ENCODE data around the gene PALM2AKAP2.

The PALM2AKAP2 gene

DNA sequence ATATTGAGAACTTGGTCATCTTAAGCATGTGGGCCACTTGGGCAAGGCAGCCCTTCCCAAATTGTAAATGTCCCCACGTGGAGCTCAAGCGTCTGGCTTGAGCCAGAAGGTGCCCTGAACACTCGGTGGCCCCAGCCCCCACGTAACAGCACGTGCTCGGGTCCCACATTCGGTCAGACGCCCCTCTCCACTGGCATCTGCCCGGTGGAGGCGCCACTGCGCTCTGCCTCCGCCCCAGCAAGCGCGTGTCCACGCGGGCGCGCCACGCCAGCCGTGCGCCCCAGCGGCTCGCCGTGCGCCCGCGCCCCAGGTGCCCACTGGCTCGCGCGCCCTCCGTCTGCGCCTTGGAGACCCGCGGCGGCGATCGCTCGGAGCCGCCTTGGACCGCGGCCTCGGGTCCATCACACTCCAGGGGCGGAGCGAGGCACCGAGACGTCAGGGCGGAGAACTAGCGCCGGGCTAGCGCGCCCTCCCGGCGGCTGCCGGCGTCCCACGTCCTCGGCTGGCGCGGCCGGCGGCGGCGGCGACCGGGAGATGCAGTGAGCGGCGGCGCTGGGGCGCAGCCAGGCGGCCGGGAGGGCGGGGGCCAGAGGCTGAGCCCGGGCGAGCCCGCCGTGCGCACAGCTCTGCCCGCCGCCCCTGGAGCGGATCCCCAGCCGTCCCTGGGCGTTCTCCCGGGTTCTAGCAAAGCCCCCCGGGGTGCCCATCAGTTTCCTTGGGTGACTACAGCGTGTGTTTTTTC, at the start of gene PALM2AKAP2:
Gene PALM2AKAP2 (plus strand): TSS at position 488 of the 742 bp plus-strand sequence. CDS start 291 bp downstream, outside the sequence.
- peak in 1 of 3 donors; percentile 16 for DNase-seq

DNA sequence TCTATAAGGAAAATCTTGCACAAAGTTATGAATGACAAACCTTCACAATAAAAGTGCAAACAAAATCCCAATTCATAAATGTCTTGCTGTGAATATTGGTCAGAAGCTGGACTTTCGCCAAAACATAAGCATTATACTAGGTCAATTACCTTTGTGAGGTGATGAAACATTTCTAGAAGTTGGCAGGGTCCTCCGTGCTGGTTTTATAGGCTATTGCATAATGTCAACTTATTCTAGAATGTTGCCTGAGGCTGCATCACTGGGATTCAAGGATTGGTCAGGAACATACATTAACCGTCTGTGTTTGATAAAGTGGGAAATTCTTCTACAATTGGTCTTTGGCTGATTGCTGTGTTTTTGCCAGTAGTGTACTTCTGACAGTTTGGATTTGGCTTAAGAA, 49.8 kb upstream of the PALM2AKAP2 start:
- no peak for DNase-seq

DNA sequence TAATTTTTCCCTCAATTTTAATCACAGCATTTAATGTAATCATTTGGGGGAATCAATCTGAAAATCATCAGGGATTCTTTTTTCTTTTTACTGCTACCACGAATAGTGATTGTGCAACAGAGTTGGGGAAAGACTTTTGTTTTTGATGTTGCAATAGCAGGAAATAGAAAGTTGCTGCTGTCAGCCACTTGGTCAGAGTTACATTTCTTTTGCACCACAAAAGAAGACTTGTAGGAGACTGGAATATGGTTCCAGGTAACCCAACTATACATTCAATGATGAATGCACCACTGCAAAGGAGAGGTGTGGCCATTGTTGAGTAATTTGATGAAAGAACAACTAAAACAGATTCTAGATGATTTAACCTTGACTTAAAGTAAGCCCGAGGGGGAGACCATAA, 46.3 kb upstream of the PALM2AKAP2 start:
- DNase-seq = peak; percentile 38 to 61 (median 43)

GRCh38 chr9:109734814-109735213, 45.2 kb upstream of the PALM2AKAP2 start:
- no peak for DNase-seq

DNA sequence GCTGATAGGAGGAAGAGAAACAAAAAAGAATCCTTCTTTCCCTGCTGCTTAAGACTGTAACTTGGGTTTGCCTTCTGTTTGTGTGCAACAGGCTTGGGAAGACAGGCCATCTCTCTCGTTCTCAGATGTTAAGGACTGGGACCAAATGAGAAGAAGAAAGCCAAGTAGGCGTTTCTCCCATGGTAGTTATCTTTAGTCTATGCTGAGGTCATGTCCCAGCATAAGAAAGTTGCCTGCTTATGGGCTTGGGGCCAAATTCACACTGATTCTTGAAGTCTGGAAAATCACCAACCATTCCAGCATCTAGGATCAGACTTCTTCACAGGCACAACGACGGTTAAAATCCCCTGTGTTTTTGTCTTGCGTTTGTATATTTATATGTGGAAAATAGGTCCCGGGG, 44.2 kb upstream of the PALM2AKAP2 start:
- no peak for DNase-seq

DNA sequence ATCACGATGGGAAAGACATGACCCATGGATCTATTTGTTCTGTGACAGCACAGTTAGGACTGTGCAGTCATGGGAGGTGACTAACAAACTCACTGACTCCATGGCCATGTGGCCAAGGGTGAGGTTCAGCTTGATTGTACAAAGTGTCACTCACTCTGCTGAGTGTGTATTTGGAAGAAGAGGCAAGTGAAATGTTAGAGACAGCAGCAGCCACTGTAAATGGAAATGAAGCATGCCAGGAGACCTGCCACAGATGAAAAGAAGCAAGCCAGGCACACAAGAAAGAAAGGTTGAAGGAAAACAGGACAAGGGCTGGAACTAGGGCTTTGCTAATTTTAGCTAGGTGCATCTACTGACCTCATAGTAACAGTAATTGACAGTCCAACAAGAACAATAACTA, 42.7 kb upstream of the PALM2AKAP2 start:
- no peak for DNase-seq

DNA sequence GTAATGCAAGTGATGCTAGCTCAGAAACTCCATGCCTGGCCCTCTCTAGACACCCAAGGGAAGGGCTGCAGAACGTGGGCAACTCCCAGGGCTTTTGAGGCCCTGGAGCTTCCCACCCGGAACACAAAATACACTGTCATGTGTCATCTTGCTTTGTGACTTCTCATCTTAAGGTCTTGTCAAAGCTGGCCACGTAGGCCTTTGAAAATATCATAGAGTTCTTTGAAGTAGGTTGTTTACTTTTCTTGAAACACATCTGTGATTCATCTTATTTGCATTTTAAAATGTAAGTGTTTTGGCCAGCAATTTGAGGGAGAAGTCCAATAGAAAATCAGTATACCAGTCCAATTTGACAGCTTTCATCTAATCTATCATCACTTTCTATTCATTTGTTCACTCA, 40.2 kb upstream of the PALM2AKAP2 start:
- no peak for DNase-seq

- no peak for DNase-seq
Observed at GRCh38 chr9:109742776-109743348, 37.1 kb upstream of the PALM2AKAP2 start.

DNA sequence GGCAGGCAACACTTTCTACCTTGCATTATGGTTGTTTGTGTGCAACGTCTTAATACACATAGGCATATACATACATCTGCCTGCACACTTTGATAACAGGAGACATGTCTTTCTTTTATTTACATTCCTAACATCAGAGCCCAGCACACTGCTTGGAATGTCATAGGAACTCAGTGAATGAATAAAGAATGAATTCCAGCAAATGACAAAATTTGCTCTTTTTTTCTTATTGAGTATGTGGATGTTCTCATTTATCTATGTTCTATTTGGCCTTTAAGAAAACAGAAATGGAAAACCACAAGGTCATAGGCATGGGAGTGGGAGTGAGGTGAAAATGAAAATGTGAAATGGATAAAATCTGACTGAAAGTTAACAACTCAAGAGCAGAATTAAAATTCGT, 36.3 kb upstream of the PALM2AKAP2 start:
- no peak for DNase-seq

GRCh38 chr9:109745335-109746283, 34.4 kb upstream of the PALM2AKAP2 start:
- no peak for DNase-seq

GRCh38 chr9:109751253-109751652, 28.7 kb upstream of the PALM2AKAP2 start:
- DNase-seq = no peak

DNA sequence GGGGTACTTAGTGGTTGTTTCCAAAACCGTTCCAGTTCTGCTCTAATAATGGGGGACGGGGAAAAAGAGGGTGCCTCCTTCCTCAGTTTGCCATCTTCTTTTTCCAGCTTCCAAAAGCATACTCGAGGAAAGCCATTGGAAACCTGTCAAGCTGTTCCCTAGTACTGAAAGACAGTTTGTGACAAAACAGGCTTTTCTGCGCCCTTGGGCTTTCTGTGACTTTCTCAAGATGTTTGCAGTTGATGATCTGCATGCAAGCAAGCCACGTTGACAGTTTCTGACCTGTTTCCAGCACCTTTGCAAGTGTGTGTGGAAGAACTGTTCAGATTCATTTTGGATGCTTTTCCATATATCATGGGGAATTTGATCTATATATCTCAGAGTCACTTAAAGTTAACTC, 26.7 kb upstream of the PALM2AKAP2 start:
- no peak for DNase-seq

GRCh38 chr9:109755040-109755439, 25.0 kb upstream of the PALM2AKAP2 start:
- DNase-seq = no peak

DNA sequence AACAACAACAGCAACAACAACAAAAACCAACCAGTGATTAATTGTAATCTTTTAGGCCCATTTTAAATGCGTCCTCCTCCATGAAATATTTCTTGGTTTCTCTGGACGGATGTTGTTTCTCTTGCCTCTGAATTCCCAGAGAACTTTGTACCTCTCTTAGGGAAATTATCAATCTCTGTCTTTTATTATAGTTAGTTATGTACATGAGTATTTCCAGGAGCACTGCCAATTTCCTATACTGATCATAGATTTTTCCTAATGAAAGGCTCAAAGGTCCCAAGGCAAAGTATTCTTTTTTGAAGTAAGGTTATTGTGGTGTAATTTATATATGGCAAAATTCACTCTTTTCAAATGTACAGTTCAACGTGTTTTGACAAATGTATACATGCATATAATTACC, 20.4 kb upstream of the PALM2AKAP2 start:
- no peak for DNase-seq

DNA sequence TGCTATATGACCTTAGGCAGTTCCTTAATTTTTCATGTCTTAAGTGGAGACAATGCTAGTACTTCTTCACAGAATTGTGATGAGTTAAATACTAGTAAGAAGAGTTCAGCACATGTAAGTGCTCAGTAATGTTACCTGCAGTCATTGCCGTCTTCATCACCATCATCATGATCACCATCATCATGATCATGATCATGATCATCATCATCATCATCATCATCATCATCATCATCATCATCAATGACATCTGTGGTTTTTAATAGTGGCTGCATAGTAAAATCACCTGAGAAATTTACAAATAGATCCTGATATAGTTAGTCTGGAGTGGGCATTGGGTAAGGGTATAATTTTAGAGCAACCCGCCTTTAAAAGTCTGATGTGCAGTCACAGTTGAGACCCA, 14.7 kb upstream of the PALM2AKAP2 start:
- no peak for DNase-seq

DNA sequence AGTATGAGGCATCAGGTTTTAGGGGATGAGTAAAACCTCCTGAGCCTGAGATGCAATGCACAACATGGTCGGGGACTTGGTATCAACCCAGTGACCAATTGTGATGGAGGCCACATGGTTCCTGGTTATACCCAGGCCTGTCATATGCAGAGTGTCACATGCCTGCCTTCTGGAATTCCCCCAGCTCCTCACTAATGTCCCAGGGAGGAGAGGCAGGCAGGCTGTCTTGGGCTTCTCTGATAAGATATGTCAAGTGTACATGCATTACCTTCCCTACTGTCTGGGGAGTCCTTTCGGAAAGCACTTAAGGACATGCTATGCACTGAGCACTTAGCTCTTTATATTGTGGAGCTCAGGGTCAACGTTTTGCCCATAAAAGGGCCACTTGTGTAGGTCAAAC, 14.2 kb upstream of the PALM2AKAP2 start:
- peak in 2 of 3 donors; percentile 5 to 10 for DNase-seq

DNA sequence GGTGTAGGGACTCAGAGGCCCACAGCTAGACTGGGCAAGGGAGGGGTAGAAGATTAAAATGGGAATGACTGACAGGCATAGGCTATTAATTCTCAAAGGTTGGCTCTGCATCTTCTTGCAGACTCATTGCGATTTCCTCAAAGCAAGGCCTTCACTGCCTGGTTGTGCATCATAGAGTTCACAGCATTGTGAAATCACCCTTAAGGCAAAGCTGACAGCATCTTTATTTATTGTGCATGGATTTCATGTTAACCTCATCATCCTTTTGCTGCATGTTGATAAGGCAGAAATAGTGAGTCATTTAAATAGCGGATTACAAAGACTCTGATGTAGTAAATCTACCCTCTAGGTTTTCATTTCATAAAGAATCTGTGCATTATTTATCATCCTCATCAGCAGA, 13.6 kb upstream of the PALM2AKAP2 start:
- peak; percentile 2 to 24 (median 4) for DNase-seq

- no peak for DNase-seq
Observed at GRCh38 chr9:109767404-109767803, 12.6 kb upstream of the PALM2AKAP2 start.

DNA sequence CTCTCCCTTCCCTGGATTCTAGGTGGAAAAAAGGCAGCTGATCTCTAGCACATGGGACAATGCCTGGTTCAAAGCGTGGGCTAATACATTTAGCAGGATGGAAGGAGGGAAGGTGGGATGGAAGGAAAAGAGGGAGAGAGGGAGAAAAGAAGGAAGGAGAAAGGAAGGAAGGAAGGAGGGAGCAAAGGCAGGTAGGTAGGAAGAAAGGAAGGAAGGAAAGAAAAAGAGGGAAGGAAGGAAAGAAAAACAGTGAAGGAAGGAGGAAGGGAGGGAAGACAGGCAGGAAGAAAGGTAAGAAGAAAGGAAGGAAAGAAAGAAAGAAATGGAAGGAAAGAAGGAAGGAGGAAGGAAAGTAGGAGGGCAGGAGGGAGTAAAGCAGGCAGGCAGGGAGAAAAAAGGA, 12.2 kb upstream of the PALM2AKAP2 start:
- no peak for DNase-seq

- DNase-seq = no peak
Observed at GRCh38 chr9:109769250-109769649, 10.7 kb upstream of the PALM2AKAP2 start.

DNA sequence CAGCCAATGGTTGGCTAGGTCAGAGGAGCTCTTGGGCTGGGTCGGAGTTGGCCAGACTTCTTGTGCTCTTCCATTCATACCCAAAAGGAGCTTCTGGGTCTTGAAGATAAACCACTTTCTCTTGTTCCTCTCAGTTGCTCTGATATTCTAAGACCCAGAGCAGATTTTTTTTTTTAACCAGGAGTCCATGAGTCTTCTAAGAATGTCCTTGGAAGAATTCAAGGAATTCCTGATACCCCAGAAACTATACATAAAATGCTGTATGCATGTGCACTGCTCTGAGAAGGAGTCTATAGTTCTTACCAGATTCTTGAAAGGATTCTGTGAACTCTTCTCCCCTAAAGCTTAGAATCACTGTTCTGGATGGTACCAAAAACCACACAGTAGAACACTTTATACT, 9.9 kb upstream of the PALM2AKAP2 start:
- no peak for DNase-seq

DNA sequence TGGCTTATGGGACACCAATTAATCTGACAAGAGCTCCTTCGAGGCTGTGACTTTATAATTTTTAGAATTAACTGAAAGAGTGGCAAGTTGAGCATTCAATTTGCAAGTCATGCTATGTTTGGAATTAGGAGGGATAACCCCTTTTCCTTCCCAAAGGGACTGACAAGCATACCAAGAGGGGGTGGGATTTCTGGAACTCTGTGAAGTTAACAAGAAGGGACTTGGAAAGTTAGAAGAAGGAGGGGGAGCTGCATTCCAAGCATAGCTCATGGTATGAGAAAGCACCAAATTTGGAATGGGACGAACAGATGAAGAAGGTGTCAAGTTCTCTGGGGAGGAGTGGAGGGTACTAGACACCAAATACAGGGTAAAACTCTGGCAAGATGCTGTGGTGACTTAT, 8.9 kb upstream of the PALM2AKAP2 start:
- no peak for DNase-seq

- DNase-seq = no peak
Observed at GRCh38 chr9:109771796-109772531, 8.0 kb upstream of the PALM2AKAP2 start.
